Fibroblast of lung (primary cell): ENCODE measurements around the gene MEI4. TPM values are rescaled to one million over a fixed set of nuclear protein-coding genes. Genes with fewer than 3 reads are reported as not detected.

Experiments used
- DNase-seq, 2 donors: peaks; one replicate each; pipeline versions ENCODE4 v3.0.0 to v3.0.0-alpha.2; 2010; ENCODE audit warnings: low read depth in 2 of 2
- H2AFZ ChIP-seq: 2 replicates; pipeline ENCODE4 v1.5.1; 2012; ENCODE audit warnings: low read length, control low read depth, inconsistent platforms
- H3K27ac ChIP-seq: 2 replicates; pipeline ENCODE4 v1.5.1; 2011; ENCODE audit warnings: low read length, control low read depth; ENCODE audit not compliant: insufficient read depth
- H3K27me3 ChIP-seq: 2 replicates; pipeline ENCODE4 v1.5.1; 2011; ENCODE audit warnings: mild to moderate bottlenecking, low read length; ENCODE audit not compliant: control insufficient read depth, insufficient read depth
- H3K36me3 ChIP-seq: 2 replicates; pipeline ENCODE4 v1.5.1; 2011; ENCODE audit warnings: low read length; ENCODE audit not compliant: control insufficient read depth, insufficient read depth
- H3K4me1 ChIP-seq: 2 replicates; pipeline ENCODE4 v1.5.1; 2011; ENCODE audit warnings: low read length; ENCODE audit not compliant: control insufficient read depth, insufficient read depth; ENCODE audit errors: extremely low read depth
- H3K4me2 ChIP-seq: 2 replicates; pipeline ENCODE4 v1.5.1; 2011; ENCODE audit warnings: low read length, control low read depth; ENCODE audit not compliant: insufficient read depth; ENCODE audit errors: extremely low read depth
- H3K4me3 ChIP-seq, 4 experiments: fragments of 200-600 bp in 1 of 4; sonication (generic) in 1 of 4; replicated peaks in 1 of 4; 2 replicates each; pipeline ENCODE4 v1.5.1; 2011 to 2016; ENCODE audit warnings: low read length in 4 of 4, low read depth in 3 of 4, mild to moderate bottlenecking in 3 of 4, control low read depth in 2 of 4, inconsistent platforms in 1 of 4, mixed read lengths in 1 of 4; ENCODE audit not compliant: insufficient read depth in 1 of 4; ENCODE audit errors: control extremely low read depth in 1 of 4
- H3K79me2 ChIP-seq: 2 replicates; pipeline ENCODE4 v1.5.1; 2012; ENCODE audit warnings: mild to moderate bottlenecking, low read length, inconsistent platforms; ENCODE audit not compliant: control insufficient read depth, insufficient read depth
- H3K9ac ChIP-seq: 2 replicates; pipeline ENCODE4 v1.5.1; 2011; ENCODE audit warnings: mild to moderate bottlenecking, low read length, control low read depth; ENCODE audit not compliant: insufficient read depth
- H3K9me3 ChIP-seq: 2 replicates; pipeline ENCODE4 v1.5.1; 2012; ENCODE audit warnings: low read depth, low read length; ENCODE audit not compliant: control insufficient read depth, insufficient read depth
- H4K20me1 ChIP-seq: 2 replicates; pipeline ENCODE4 v1.5.1; 2011; ENCODE audit warnings: low read length; ENCODE audit not compliant: control insufficient read depth, insufficient read depth; ENCODE audit errors: extremely low read depth
- EZH2 ChIP-seq: IDR thresholded peaks from 2 replicates; pipeline ENCODE4 v1.5.1; 2012; ENCODE audit warnings: low read length, control low read depth, mild to moderate bottlenecking; ENCODE audit errors: missing control alignments
- polyA plus RNA-seq, 2 donors: library from polyadenylated mRNA; depleted of rRNA in 1 of 2; stranded (reverse) in 1 of 2; unstranded in 1 of 2; fragments of >200 nt; gene quantifications; 2 replicates each; pipeline ENCODE4 v1.2.1, GENCODE V29; 2011 to 2012; ENCODE audit warnings: missing spikeins in 1 of 2
- total RNA-seq: library from RNA; depleted of rRNA; stranded (reverse); fragments of >200 nt; gene quantifications from 2 replicates; pipeline ENCODE4 v1.2.1, GENCODE V29; 2014
- TF ChIP-seq, protein P1 (sequence below), 2 donors: IDR thresholded peaks in 1 of 2; conservative IDR thresholded peaks in 1 of 2; 1 replicate in 1 of 2; 2 replicates in 1 of 2; pipeline ENCODE4 v1.5.1; 2011 to 2012; ENCODE audit warnings: low read length in 2 of 2, control low read depth in 1 of 2, inconsistent platforms in 1 of 2, low read depth in 1 of 2, mild to moderate bottlenecking in 1 of 2

The MEI4 gene
- total and polyA plus RNA-seq, 2 donors (not counting 1 experiment from before 2014, with no cell fraction given) = not detected

- Histone ChIP-seq H3K4me1 (no peaks in the 10 kb centered on the region), H3K36me3 (no peaks in the 10 kb centered on the region), H3K4me3 (no peak overlapping the region), H3K27me3 (no peaks in the 10 kb centered on the region), H3K9ac (no peak overlapping the region), H3K79me2 (no peaks in the 10 kb centered on the region), H3K9me3 (no peaks in the 10 kb centered on the region), H4K20me1 (no peaks in the 10 kb centered on the region), H3K4me2 (no peak overlapping the region), H2AFZ (no peak overlapping the region), H3K27ac (no peak overlapping the region)
- TF ChIP-seq, protein P1, sequence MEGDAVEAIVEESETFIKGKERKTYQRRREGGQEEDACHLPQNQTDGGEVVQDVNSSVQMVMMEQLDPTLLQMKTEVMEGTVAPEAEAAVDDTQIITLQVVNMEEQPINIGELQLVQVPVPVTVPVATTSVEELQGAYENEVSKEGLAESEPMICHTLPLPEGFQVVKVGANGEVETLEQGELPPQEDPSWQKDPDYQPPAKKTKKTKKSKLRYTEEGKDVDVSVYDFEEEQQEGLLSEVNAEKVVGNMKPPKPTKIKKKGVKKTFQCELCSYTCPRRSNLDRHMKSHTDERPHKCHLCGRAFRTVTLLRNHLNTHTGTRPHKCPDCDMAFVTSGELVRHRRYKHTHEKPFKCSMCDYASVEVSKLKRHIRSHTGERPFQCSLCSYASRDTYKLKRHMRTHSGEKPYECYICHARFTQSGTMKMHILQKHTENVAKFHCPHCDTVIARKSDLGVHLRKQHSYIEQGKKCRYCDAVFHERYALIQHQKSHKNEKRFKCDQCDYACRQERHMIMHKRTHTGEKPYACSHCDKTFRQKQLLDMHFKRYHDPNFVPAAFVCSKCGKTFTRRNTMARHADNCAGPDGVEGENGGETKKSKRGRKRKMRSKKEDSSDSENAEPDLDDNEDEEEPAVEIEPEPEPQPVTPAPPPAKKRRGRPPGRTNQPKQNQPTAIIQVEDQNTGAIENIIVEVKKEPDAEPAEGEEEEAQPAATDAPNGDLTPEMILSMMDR (conservative IDR thresholded peaks at IDR 0.05 in 1 of 2, IDR thresholded peaks at IDR 0.05 in 1 of 2; ENCODE audit: low read depth in 1 of 2, low read length in 2 of 2) = no peak
- TF ChIP-seq EZH2 = no peak
- no peak for DNase-seq
Measured at GRCh38 chr6:77786935-77787629, 134.2 kb downstream of the MEI4 start.

DNA sequence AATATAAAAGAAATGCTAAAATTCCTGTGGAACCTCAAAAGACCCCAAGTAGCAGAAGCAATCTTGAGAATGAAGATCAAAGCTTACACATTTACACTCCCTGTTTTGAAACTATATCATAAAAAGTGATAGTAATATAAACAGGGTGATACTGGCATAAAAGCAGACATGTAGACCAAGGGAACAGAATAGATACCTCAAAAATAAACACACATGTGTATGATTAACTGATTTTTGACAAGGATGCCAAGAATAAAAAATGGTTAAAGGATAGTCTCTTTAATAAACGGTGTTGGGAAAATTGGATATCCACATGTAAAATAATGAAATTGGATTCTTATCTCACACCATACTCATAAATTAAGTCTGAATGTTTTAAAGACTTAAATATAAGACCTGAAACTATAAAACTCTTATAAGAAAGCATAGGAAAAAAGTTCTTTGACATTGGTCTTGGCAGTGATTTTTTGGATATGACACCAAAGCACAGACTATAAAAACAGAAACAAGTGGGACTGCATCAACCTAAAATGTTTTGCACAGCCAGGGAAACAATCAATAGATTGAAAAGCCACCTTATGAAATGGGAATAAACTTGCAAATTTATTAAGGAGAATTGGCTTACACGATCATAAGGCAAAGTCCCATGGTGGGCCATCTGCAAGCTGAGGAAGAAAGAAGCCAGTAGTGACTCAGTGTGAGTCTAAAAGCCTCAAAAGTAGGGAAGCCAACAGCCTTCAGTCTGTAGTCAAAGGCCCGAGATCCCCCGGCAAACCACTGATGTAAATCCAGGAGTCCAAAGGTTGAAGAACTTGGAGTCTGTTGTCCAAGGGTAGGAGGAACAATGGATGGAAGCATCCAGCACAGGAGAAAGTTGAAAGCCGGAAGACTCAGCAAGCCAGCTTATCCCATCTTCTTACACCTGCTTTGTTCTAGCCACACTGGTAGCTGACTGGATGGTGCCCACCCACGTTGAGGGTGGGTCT, 144.3 kb downstream of the MEI4 start:
- Histone ChIP-seq H3K4me3 (no peak overlapping the region), H3K79me2 (no peaks in the 10 kb centered on the region), H3K4me1 (no peaks in the 10 kb centered on the region), H3K4me2 (no peak overlapping the region), H3K36me3 (no peaks in the 10 kb centered on the region), H3K27me3 (no peaks in the 10 kb centered on the region), H3K27ac (no peak overlapping the region), H3K9ac (no peak overlapping the region), H3K9me3 (no peaks in the 10 kb centered on the region), H2AFZ (no peak overlapping the region), H4K20me1 (no peaks in the 10 kb centered on the region)
- TF ChIP-seq, protein P1 (conservative IDR thresholded peaks at IDR 0.05 in 1 of 2, IDR thresholded peaks at IDR 0.05 in 1 of 2; ENCODE audit: low read depth in 1 of 2, low read length in 2 of 2) = no peak
- TF ChIP-seq EZH2 = no peak
- DNase-seq = no peak

DNA sequence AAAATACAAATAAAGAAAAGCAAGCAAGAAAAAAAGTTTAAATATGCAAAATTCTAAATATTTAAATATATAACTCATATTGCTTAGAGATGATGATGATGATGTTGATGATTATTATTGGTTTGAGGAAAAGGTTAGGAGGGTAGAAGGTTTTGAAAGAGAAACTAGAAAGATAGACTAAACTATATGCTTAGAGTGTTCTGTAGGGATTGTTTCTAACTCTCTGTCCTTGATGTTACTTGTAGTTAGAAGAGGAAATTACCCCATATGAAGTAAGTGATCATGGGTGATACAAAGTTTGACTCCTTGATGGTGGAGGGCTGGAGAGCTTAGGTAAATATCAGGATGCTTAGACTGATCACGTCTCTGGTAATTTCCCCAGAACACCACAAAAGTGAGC, 159.5 kb downstream of the MEI4 start:
- no peak overlapping the region for H3K9ac ChIP-seq
- no peaks in the 10 kb centered on the region for H3K4me1 ChIP-seq
- H3K27me3 ChIP-seq = no peaks in the 10 kb centered on the region
- no peak overlapping the region for H3K4me3 ChIP-seq
- H3K4me2 ChIP-seq = no peak overlapping the region
- H2AFZ ChIP-seq = no peak overlapping the region
- no peaks in the 10 kb centered on the region for H3K9me3 ChIP-seq
- no peaks in the 10 kb centered on the region for H3K79me2 ChIP-seq
- no peak overlapping the region for H3K27ac ChIP-seq
- TF ChIP-seq, protein P1 (conservative IDR thresholded peaks at IDR 0.05 in 1 of 2, IDR thresholded peaks at IDR 0.05 in 1 of 2; ENCODE audit: low read depth in 1 of 2, low read length in 2 of 2) = no peak
- no peak for TF ChIP-seq EZH2
- H4K20me1 ChIP-seq = no peaks in the 10 kb centered on the region
- H3K36me3 ChIP-seq = no peaks in the 10 kb centered on the region
- DNase-seq = no peak
